ENCODE results near the gene RNF225. TPM values are rescaled to one million over a fixed set of nuclear protein-coding genes. Genes with fewer than 3 reads are reported as not detected.
A peak's percentile ranks its signal among the peaks of the same experiment; 100 is the strongest.

The RNF225 gene
- total and polyA plus RNA-seq, 9 of the 15 experiments (the other 6 are each of a cell fraction or from before 2014, with no cell fraction given), result 0.33 TPM; not detected in 8

DNA sequence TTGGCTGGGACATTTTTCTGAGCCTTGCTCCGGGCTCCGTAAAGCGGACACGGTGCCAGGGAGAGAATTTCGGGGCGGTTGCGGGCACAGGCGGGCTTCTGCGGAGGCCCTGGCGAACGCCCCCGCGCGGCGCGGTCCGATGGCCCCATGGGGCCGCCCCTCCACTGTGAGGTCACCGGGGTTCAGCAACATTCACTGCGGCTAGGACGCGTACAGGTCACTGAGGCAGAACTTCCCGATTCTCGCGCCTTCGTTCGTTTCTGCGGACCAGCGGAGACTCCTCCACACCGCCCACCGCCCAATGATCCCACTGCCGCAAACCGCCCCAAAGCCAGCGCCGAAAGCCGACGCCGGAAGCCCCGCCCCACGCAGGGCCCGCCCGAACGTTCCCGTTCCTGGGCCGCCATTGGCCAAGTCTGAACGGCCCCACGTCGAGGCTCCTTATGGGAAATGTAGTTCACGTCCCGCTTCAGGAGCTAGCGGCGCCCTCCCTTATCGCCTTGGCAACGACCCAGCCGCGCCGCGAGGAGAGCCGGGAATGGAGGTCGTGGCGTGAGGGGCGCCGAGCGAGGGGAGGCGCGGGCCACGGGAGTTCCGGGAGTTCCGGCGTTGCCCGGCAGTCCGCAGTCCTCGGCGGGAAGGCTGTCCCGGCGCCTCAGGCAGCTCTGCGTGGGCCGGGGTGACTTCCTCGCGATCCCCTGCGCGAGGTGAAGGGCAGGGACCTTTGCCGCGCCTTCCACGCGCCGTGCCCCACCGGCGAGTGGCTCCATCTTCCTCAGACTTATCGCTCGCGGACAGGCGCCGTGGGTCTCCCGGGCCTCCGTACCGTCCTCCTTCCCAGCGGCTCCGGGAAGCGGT is 12.9 kb downstream of the RNF225 start, which contains the start of gene ZNF584 (continued):
- TF ChIP-seq BCL6 (CRISPR knock-in tag; IDR thresholded peaks at IDR 0.05) (no peak), NFYB (IDR thresholded peaks at IDR 0.05; ENCODE audit: extremely low read depth, insufficient read length) (no peak), ASH1L (IDR thresholded peaks at IDR 0.05; ENCODE audit: borderline replicate concordance, low read depth, partially characterized antibody) (no peak), CBFB (CRISPR knock-in tag; IDR thresholded peaks at IDR 0.05) (0 out of 2 replicates have a peak, but pooled peaks have one; percentile 68), BCOR (IDR thresholded peaks at IDR 0.05) (no peak), KLF6 (CRISPR knock-in tag; IDR thresholded peaks at IDR 0.05; ENCODE audit: borderline replicate concordance) (no peak), RHOXF2B (CRISPR knock-in tag; conservative IDR thresholded peaks at IDR 0.05) (no peak), MTF1 (CRISPR knock-in tag; IDR thresholded peaks at IDR 0.05; ENCODE audit: borderline replicate concordance) (no peak), FOXJ3 (CRISPR knock-in tag; IDR thresholded peaks at IDR 0.05) (no peak), SMC3 (conservative IDR thresholded peaks at IDR 0.05; ENCODE audit: insufficient read depth, low read depth, low read length) (no peak), ZBTB8A (IDR thresholded peaks at IDR 0.05; ENCODE audit: partially characterized antibody) (no peak), RBM15 (IDR thresholded peaks at IDR 0.05; ENCODE audit: insufficient read depth, low read length) (no peak), EGR1 (conservative IDR thresholded peaks at IDR 0.05) (peak; percentile 97), NRF1 (conservative IDR thresholded peaks at IDR 0.05 in 1 of 2, IDR thresholded peaks at IDR 0.05 in 1 of 2) (peak; percentile 82 to 85), TGIF2 (CRISPR knock-in tag; IDR thresholded peaks at IDR 0.05) (0 out of 2 replicates have a peak, but pooled peaks have one; percentile 48), RB1 (IDR thresholded peaks at IDR 0.05; ENCODE audit: low read depth) (peak; percentile 83)
- TF ChIP-seq, protein P1, sequence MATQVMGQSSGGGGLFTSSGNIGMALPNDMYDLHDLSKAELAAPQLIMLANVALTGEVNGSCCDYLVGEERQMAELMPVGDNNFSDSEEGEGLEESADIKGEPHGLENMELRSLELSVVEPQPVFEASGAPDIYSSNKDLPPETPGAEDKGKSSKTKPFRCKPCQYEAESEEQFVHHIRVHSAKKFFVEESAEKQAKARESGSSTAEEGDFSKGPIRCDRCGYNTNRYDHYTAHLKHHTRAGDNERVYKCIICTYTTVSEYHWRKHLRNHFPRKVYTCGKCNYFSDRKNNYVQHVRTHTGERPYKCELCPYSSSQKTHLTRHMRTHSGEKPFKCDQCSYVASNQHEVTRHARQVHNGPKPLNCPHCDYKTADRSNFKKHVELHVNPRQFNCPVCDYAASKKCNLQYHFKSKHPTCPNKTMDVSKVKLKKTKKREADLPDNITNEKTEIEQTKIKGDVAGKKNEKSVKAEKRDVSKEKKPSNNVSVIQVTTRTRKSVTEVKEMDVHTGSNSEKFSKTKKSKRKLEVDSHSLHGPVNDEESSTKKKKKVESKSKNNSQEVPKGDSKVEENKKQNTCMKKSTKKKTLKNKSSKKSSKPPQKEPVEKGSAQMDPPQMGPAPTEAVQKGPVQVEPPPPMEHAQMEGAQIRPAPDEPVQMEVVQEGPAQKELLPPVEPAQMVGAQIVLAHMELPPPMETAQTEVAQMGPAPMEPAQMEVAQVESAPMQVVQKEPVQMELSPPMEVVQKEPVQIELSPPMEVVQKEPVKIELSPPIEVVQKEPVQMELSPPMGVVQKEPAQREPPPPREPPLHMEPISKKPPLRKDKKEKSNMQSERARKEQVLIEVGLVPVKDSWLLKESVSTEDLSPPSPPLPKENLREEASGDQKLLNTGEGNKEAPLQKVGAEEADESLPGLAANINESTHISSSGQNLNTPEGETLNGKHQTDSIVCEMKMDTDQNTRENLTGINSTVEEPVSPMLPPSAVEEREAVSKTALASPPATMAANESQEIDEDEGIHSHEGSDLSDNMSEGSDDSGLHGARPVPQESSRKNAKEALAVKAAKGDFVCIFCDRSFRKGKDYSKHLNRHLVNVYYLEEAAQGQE (IDR thresholded peaks at IDR 0.05; ENCODE audit: borderline replicate concordance), result peak; percentile 85
- TF ChIP-seq, protein P1 (CRISPR knock-in tag; IDR thresholded peaks at IDR 0.05; ENCODE audit: low read depth), result peak; percentile 24; the same call in 1 of the 2 replicates
- TF ChIP-seq, protein P2, sequence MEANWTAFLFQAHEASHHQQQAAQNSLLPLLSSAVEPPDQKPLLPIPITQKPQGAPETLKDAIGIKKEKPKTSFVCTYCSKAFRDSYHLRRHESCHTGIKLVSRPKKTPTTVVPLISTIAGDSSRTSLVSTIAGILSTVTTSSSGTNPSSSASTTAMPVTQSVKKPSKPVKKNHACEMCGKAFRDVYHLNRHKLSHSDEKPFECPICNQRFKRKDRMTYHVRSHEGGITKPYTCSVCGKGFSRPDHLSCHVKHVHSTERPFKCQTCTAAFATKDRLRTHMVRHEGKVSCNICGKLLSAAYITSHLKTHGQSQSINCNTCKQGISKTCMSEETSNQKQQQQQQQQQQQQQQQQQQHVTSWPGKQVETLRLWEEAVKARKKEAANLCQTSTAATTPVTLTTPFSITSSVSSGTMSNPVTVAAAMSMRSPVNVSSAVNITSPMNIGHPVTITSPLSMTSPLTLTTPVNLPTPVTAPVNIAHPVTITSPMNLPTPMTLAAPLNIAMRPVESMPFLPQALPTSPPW (CRISPR knock-in tag; IDR thresholded peaks at IDR 0.05), result peak; percentile 75
